Naive thymus-derived CD4-positive, alpha-beta T cell (primary cell): Measurements from ENCODE around the gene ZNF253. TPM values are rescaled to one million over a fixed set of nuclear protein-coding genes. Genes with fewer than 3 reads are reported as not detected.
"Not testable (repeated sequence)": the region's sequence is repeated elsewhere in the genome, so short reads cannot be mapped to it uniquely, and the experiment has no call there.

Source experiments
- ATAC-seq: fragments of 150-1000 bp; cut with Tn5 transposase; 2 replicates; pipeline ENCODE4 v1.10.0; 2021; ENCODE audit warnings: mild to moderate bottlenecking, moderate library complexity
- CTCF ChIA-PET: fragments of 350-600 bp; sonication (Branson Sonifier 250); formaldehyde crosslinking; loops from one replicate; lab custom pipeline; 2021; ENCODE audit warnings: antibody characterized with exemption; lab: Charles Lee
- POLR2A ChIA-PET: fragments of 350-600 bp; sonication (Branson Sonifier 250); formaldehyde crosslinking; loops from one replicate; lab custom pipeline; 2021; ENCODE audit warnings: antibody characterized with exemption, inconsistent platforms; lab: Charles Lee
- DNase-seq, 9 donors: peaks; one replicate each; pipeline versions ENCODE4 v3.0.0 to v3.0.0-alpha.2; 2020 to 2022; ENCODE audit warnings: mixed read lengths in 1 of 9
- H3K27ac ChIP-seq: one replicate; pipeline ENCODE4 v1.7.0; 2013; ENCODE audit warnings: mild to moderate bottlenecking, low read depth, low read length, moderate library complexity
- H3K27me3 ChIP-seq, 2 donors: one replicate each; pipeline ENCODE4 v1.7.0; 2013; ENCODE audit warnings: low read length in 2 of 2, mild to moderate bottlenecking in 2 of 2, moderate library complexity in 2 of 2; ENCODE audit not compliant: control insufficient read depth in 2 of 2, insufficient read depth in 2 of 2
- H3K36me3 ChIP-seq, 3 experiments: 1 replicate in 2 of 3; 2 replicates in 1 of 3; pipeline ENCODE4 v1.7.0; 2013; ENCODE audit warnings: low read length in 3 of 3, mild to moderate bottlenecking in 3 of 3, moderate library complexity in 1 of 3; ENCODE audit not compliant: insufficient read depth in 3 of 3, control insufficient read depth in 2 of 3
- H3K4me1 ChIP-seq, 2 donors: one replicate each; pipeline ENCODE4 v1.7.0; 2013; ENCODE audit warnings: low read length in 2 of 2, mild to moderate bottlenecking in 2 of 2, moderate library complexity in 1 of 2; ENCODE audit not compliant: control insufficient read depth in 2 of 2, insufficient read depth in 2 of 2
- H3K4me3 ChIP-seq: 2 replicates; pipeline ENCODE4 v1.7.0; 2013; ENCODE audit warnings: mild to moderate bottlenecking, low read length
- H3K9me3 ChIP-seq, 3 experiments: 1 replicate in 2 of 3; 2 replicates in 1 of 3; pipeline ENCODE4 v1.7.0; 2013; ENCODE audit warnings: low read length in 3 of 3; ENCODE audit not compliant: control insufficient read depth in 2 of 3
- H3K27ac Mint-ChIP-seq, 9 donors: one replicate each; pipeline ENCODE4 v1.8.0; 2020 to 2022; ENCODE audit warnings: mixed read lengths in 9 of 9, mild to moderate bottlenecking in 8 of 9, moderate library complexity in 5 of 9, inconsistent platforms in 2 of 9
- H3K27me3 Mint-ChIP-seq, 5 donors: one replicate each; pipeline ENCODE4 v1.8.0; 2021 to 2022; ENCODE audit warnings: mixed read lengths in 5 of 5, mild to moderate bottlenecking in 1 of 5
- H3K36me3 Mint-ChIP-seq, 5 donors: one replicate each; pipeline ENCODE4 v1.8.0; 2020 to 2022; ENCODE audit warnings: mixed read lengths in 5 of 5, mild to moderate bottlenecking in 3 of 5, inconsistent platforms in 1 of 5
- H3K4me1 Mint-ChIP-seq, 7 donors: one replicate each; pipeline ENCODE4 v1.8.0; 2020 to 2022; ENCODE audit warnings: mixed read lengths in 7 of 7, mild to moderate bottlenecking in 3 of 7, inconsistent platforms in 1 of 7
- H3K4me3 Mint-ChIP-seq, 10 donors: one replicate each; pipeline ENCODE4 v1.8.0; 2020 to 2022; ENCODE audit warnings: mild to moderate bottlenecking in 10 of 10, mixed read lengths in 10 of 10, moderate library complexity in 6 of 10, inconsistent platforms in 2 of 10
- H3K9me3 Mint-ChIP-seq, 11 donors: one replicate each; pipeline ENCODE4 v1.8.0; 2020 to 2022; ENCODE audit warnings: mixed read lengths in 11 of 11, mild to moderate bottlenecking in 4 of 11, inconsistent platforms in 1 of 11, moderate library complexity in 1 of 11
- intact Hi-C, 2 donors: fragments of 100-400 bp; cut with micrococcal nuclease; formaldehyde crosslinking; loops; one replicate each; pipeline ENCODE4 v1.15.1; 2023
- polyA plus RNA-seq, 2 donors: library from polyadenylated mRNA; unstranded; fragments of 300-500 nt; fragmentation: Illumina TruSeq; gene quantifications; one replicate each; pipeline ENCODE4 v1.2.3, GENCODE V29; 2021
- total RNA-seq, 6 experiments: library from RNA in 5 of 6; stranded (reverse) in 5 of 6; gene quantifications; 1 replicate in 5 of 6; 2 replicates in 1 of 6; pipeline ENCODE4 v1.2.3 and lab custom pipeline; 2021 to 2026

ZNF253 gene
- total and polyA plus RNA-seq, 7 experiments from 2014 or later = 9.5 to 33.8 (median 14.8) TPM

GRCh38 chr19:19933432-19934314, 68.0 kb downstream of the ZNF253 start:
- H3K4me3 Mint-ChIP-seq, H3K4me1 Mint-ChIP-seq, H3K4me3 ChIP-seq, H3K27me3 Mint-ChIP-seq, DNase-seq, H3K27ac ChIP-seq, H3K27ac Mint-ChIP-seq, H3K27me3 ChIP-seq, ATAC-seq, CTCF ChIA-PET, POLR2A ChIA-PET, H3K4me1 ChIP-seq, intact Hi-C loops: not testable (repeated sequence)
- H3K9me3 Mint-ChIP-seq = peaks cover 8 to 86% (median 45%) of the 10 kb centered on the region in 11 donors
- Histone ChIP-seq H3K36me3 (peaks cover 0 to 17% (median 0%) of the 10 kb centered on the region in 3 experiments), H3K9me3 (peaks cover 0 to 50% (median 16%) of the 10 kb centered on the region in 3 experiments)
- H3K36me3 Mint-ChIP-seq = peaks cover 10 to 45% (median 37%) of the 10 kb centered on the region in 5 donors

GRCh38 chr19:19937403-19937802, 71.7 kb downstream of the ZNF253 start:
- no peak overlapping the region for H3K4me3 ChIP-seq
- H3K36me3 ChIP-seq = peaks cover 0 to 12% (median 0%) of the 10 kb centered on the region in 3 experiments
- no peak overlapping the region for H3K27ac ChIP-seq
- no peaks in the 10 kb centered on the region for H3K27me3 Mint-ChIP-seq
- no peaks in the 10 kb centered on the region for H3K4me1 ChIP-seq
- intact Hi-C loops = no loop called here
- DNase-seq (no peak), ATAC-seq (no peak)
- ChIA-PET POLR2A (interaction anchor here (0.6 to 0.7 kb wide), 2 partner anchors 167 to 1580 kb away, joined by 3 to 5 read pairs; no protein-coding TSS in a partner anchor), CTCF (no interaction called here)
- peaks cover 0 to 59% (median 12%) of the 10 kb centered on the region in 3 experiments for H3K9me3 ChIP-seq
- no peaks in the 10 kb centered on the region for H3K27me3 ChIP-seq
- H3K36me3 Mint-ChIP-seq = peaks cover 10 to 29% (median 22%) of the 10 kb centered on the region in 5 donors
- no peak overlapping the region for H3K4me3 Mint-ChIP-seq
- no peaks in the 10 kb centered on the region for H3K4me1 Mint-ChIP-seq
- peaks cover 8 to 96% (median 42%) of the 10 kb centered on the region in 11 donors for H3K9me3 Mint-ChIP-seq
- no peak overlapping the region for H3K27ac Mint-ChIP-seq

- POLR2A ChIA-PET = no interaction called here
- Histone ChIP-seq H3K36me3 (peaks cover 0 to 6% (median 0%) of the 10 kb centered on the region in 3 experiments), H3K9me3 (peaks cover 0 to 56% (median 10%) of the 10 kb centered on the region in 3 experiments), H3K4me1 (no peaks in the 10 kb centered on the region), H3K27ac (no peak overlapping the region), H3K27me3 (no peaks in the 10 kb centered on the region), H3K4me3 (no peak overlapping the region)
- DNase-seq = no peak
- Mint-ChIP-seq H3K27me3 (no peaks in the 10 kb centered on the region), H3K9me3 (peaks cover 7 to 96% (median 39%) of the 10 kb centered on the region in 11 donors), H3K4me3 (no peak overlapping the region), H3K27ac (no peak overlapping the region), H3K36me3 (peaks cover 7 to 20% (median 13%) of the 10 kb centered on the region in 5 donors), H3K4me1 (no peaks in the 10 kb centered on the region)
- intact Hi-C loops = no loop called here
- no peak for ATAC-seq
- CTCF ChIA-PET = no interaction called here
Measured at GRCh38 chr19:19938449-19938848, 72.8 kb downstream of the ZNF253 start.

- H3K27ac ChIP-seq = no peak overlapping the region
- peaks cover 0 to 12% (median 0%) of the 10 kb centered on the region in 3 experiments for H3K9me3 ChIP-seq
- Mint-ChIP-seq H3K27ac (no peak overlapping the region), H3K9me3 (peaks cover 0 to 66% (median 23%) of the 10 kb centered on the region in 11 donors), H3K4me1 (no peaks in the 10 kb centered on the region), H3K27me3 (peaks cover 0 to 8% (median 5%) of the 10 kb centered on the region in 5 donors), H3K36me3 (peaks cover 4 to 12% (median 10%) of the 10 kb centered on the region in 5 donors), H3K4me3 (no peak overlapping the region)
- ChIA-PET CTCF (no interaction called here), POLR2A (no interaction called here)
- H3K4me1 ChIP-seq = no peaks in the 10 kb centered on the region
- no peaks in the 10 kb centered on the region for H3K36me3 ChIP-seq
- intact Hi-C loops = no loop called here
- ATAC-seq = no peak
- no peaks in the 10 kb centered on the region for H3K27me3 ChIP-seq
- no peak for DNase-seq
- H3K4me3 ChIP-seq = no peak overlapping the region
Measured at GRCh38 chr19:19943848-19944582, 78.3 kb downstream of the ZNF253 start.

Other genes starting within 250 kb of the ZNF253 start
- gene PBX4, start 247.2 kb upstream of the ZNF253 start, total RNA-seq = 10 to 100 TPM; 22.6 to 42.7 (median 42.0) TPM
- 1 to 10 TPM; 3.8 to 9.2 TPM for gene PBX4, start 247.2 kb upstream of the ZNF253 start, polyA plus RNA-seq
- 10 to 100 TPM; 64.4 to 91.7 (median 75.0) TPM for gene LPAR2, start 237.7 kb upstream of the ZNF253 start, total RNA-seq
- gene LPAR2, start 237.7 kb upstream of the ZNF253 start, polyA plus RNA-seq = 10 to 100 TPM; 16.5 to 43.2 TPM
- 100 to 1,000 TPM in 3 of 5 experiments, 10 to 100 TPM in 2; 97.2 to 141 (median 109) TPM for gene GMIP, start 222.2 kb upstream of the ZNF253 start, total RNA-seq
- 10 to 100 TPM; 32.9 to 68.6 TPM for gene GMIP, start 222.2 kb upstream of the ZNF253 start, polyA plus RNA-seq
- gene ATP13A1, start 202.2 kb upstream of the ZNF253 start, total RNA-seq = 100 to 1,000 TPM in 2 of 5 experiments, 10 to 100 TPM in 3; 86.5 to 138 (median 98.9) TPM
- gene ATP13A1, start 202.2 kb upstream of the ZNF253 start, polyA plus RNA-seq = 10 to 100 TPM; 22.2 to 52.7 TPM
- 100 to 1,000 TPM in 2 of 5 experiments, 10 to 100 TPM in 3; 67.8 to 202 (median 74.9) TPM for gene ZNF101, start 197.0 kb upstream of the ZNF253 start, total RNA-seq
- 100 to 1,000 TPM; 113 to 143 TPM for gene ZNF101, start 197.0 kb upstream of the ZNF253 start, polyA plus RNA-seq
- gene ZNF14, start 132.8 kb upstream of the ZNF253 start, total RNA-seq = 10 to 100 TPM in 4 of 5 experiments, 1 to 10 TPM in 1; 7.0 to 35.0 (median 30.3) TPM
- 10 to 100 TPM; 15.6 to 17.6 TPM for gene ZNF14, start 132.8 kb upstream of the ZNF253 start, polyA plus RNA-seq
- gene ZNF506, start 44.1 kb upstream of the ZNF253 start, total RNA-seq = 10 to 100 TPM; 20.4 to 93.9 (median 55.7) TPM
- 10 to 100 TPM; 23.5 to 35.9 TPM for gene ZNF506, start 44.1 kb upstream of the ZNF253 start, polyA plus RNA-seq
- gene ZNF93, start 35.1 kb downstream of the ZNF253 start, total RNA-seq = 10 to 100 TPM in 2 of 5 experiments, 1 to 10 TPM in 3; 3.4 to 11.6 (median 7.2) TPM
- 1 to 10 TPM; 8.7 to 9.6 TPM for gene ZNF93, start 35.1 kb downstream of the ZNF253 start, polyA plus RNA-seq
- 10 to 100 TPM in 2 of 5 experiments, 1 to 10 TPM in 3; 5.3 to 13.0 (median 9.5) TPM for gene ZNF682, start 173.6 kb downstream of the ZNF253 start, total RNA-seq
- 1 to 10 TPM; 4.0 to 5.3 TPM for gene ZNF682, start 173.6 kb downstream of the ZNF253 start, polyA plus RNA-seq
- gene ZNF90, start 212.1 kb downstream of the ZNF253 start, total RNA-seq = 1 to 10 TPM; 3.4 to 7.7 (median 4.5) TPM
- gene ZNF90, start 212.1 kb downstream of the ZNF253 start, polyA plus RNA-seq = 1 to 10 TPM; 1.8 to 2.4 TPM